ENCODE measurements around the gene MRC1.

DNA sequence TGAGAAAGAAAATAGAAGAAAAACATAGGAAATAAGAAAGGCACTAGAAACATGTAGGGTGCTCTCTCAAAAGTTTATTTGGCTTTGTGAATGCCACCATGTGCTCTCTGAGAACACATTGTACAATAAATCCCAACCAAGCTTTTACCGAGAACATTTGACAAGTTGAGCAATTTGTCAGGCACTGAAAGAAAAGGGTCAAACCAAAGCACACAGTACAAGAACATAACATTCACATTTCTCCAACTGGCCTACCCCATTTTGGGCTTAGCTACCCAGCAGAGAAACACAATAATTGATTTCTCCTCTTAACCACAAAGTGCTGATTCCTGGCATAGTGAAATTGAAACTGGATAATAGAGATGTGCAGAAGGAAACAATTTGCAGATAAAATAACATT, 73.4 kb downstream of the MRC1 start:
- TF ChIP-seq, protein P1, sequence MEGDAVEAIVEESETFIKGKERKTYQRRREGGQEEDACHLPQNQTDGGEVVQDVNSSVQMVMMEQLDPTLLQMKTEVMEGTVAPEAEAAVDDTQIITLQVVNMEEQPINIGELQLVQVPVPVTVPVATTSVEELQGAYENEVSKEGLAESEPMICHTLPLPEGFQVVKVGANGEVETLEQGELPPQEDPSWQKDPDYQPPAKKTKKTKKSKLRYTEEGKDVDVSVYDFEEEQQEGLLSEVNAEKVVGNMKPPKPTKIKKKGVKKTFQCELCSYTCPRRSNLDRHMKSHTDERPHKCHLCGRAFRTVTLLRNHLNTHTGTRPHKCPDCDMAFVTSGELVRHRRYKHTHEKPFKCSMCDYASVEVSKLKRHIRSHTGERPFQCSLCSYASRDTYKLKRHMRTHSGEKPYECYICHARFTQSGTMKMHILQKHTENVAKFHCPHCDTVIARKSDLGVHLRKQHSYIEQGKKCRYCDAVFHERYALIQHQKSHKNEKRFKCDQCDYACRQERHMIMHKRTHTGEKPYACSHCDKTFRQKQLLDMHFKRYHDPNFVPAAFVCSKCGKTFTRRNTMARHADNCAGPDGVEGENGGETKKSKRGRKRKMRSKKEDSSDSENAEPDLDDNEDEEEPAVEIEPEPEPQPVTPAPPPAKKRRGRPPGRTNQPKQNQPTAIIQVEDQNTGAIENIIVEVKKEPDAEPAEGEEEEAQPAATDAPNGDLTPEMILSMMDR (IDR thresholded peaks at IDR 0.05) = no peak
- TF ChIP-seq EP300 (IDR thresholded peaks at IDR 0.05) (peak; percentile 18), POLR2AphosphoS5 (IDR thresholded peaks at IDR 0.05) (peak; percentile 95), POLR2A (IDR thresholded peaks at IDR 0.05) (no peak)

All from gastroesophageal sphincter (tissue), 3 donors.